Right ventricle myocardium superior (tissue), 1 donor: ENCODE measurements around the gene SSBP2. TPM values are rescaled to one million over a fixed set of nuclear protein-coding genes. Genes with fewer than 3 reads are reported as not detected.
"Not testable (repeated sequence)": the region's sequence is repeated elsewhere in the genome, so short reads cannot be mapped to it uniquely, and the experiment has no call there.

Experiments
- ATAC-seq: fragments of 200-7000 bp; cut with Tn5 transposase; one replicate; pipeline ENCODE4 v1.9.1; 2020; ENCODE audit warnings: mild to moderate bottlenecking; ENCODE audit not compliant: poor library complexity
- DNase-seq: peaks from one replicate; pipeline ENCODE4 v3.0.0-alpha.2; 2020
- intact Hi-C: fragments of 100-400 bp; cut with DNase I; formaldehyde crosslinking; loops from one replicate; pipeline ENCODE4 v1.11.2; 2022
- total RNA-seq: library from RNA; stranded (reverse); fragmentation: NEBNext Ultra II Directional; extraction: Animal tissue kit (Norgen Biotek cat#: 25700); gene quantifications from one replicate; pipeline ENCODE4 v1.2.1, GENCODE V29; 2021
- donor health status: DM: no; HTN: yes; CAD: no; lungs with severe emphysema.

Gene SSBP2
- total RNA-seq, 1 donor from 2014 or later = 46.9 TPM

- ATAC-seq (no peak), DNase-seq (no peak)
- intact Hi-C loops = no loop called here
Observed at GRCh38 chr5:81700166-81700565, 50.7 kb downstream of the SSBP2 start.

GRCh38 chr5:81698813-81699212 lies 52.1 kb downstream of the SSBP2 start:
- no peak for DNase-seq
- no peak for ATAC-seq
- intact Hi-C loops = no loop called here

GRCh38 chr5:81696418-81697397 lies 54.2 kb downstream of the SSBP2 start:
- intact Hi-C loops = no loop called here
- DNase-seq (no peak), ATAC-seq (no peak)

- DNase-seq (no peak), ATAC-seq (no peak)
- intact Hi-C loops = no loop called here
Observed at GRCh38 chr5:81694726-81695125, 56.2 kb downstream of the SSBP2 start.

DNA sequence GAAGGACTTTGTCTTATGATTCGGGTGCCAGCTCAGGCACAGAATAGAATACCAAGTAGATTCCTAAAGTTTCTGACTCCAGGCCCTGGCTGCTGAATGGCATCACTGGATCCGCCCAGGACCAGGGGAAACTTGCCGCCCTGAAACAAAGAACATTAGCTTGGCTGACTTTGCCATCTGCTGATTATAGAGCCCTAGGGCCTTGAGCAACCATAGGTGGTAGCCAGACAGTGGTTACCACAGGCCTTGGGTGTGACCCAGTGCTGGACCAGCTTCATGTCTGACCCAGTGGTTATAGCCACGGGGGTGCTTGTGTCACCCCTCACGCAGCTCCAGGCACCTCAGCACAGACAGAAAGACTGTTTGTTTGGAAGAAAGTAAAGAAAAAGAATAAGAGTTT lies 62.7 kb downstream of the SSBP2 start:
- intact Hi-C loops = no loop called here
- no peak for ATAC-seq

DNA sequence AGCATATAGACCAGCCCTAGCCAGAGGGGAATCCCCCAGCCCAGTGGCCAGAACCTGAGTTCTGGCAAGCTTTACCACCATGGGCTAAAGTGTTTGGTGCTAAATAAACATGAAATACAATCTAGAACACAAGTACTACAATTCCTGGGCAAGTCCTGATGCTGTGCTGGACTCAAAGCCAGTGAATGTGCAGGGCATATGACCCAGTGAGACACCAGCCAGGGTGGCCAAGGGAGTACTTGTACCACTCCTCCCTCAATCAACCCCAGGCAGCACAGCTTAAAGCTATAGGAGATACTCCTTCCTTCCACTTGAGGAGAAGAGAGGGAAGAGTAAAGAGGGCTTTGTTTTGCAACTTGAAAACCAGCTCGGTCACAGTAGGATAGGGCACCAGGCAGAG lies 63.6 kb downstream of the SSBP2 start:
- DNase-seq (no peak), ATAC-seq (no peak)
- intact Hi-C loops = no loop called here

More for the DNA sequence above, 62.7 kb downstream of the SSBP2 start:
- DNase-seq = no peak

- ATAC-seq (no peak), DNase-seq (no peak)
- intact Hi-C loops = no loop called here
Observed at GRCh38 chr5:81685471-81685870, 65.4 kb downstream of the SSBP2 start.

- intact Hi-C loops = no loop called here
- DNase-seq (no peak), ATAC-seq (no peak)
Observed at GRCh38 chr5:81679885-81680284, 71.0 kb downstream of the SSBP2 start.

DNA sequence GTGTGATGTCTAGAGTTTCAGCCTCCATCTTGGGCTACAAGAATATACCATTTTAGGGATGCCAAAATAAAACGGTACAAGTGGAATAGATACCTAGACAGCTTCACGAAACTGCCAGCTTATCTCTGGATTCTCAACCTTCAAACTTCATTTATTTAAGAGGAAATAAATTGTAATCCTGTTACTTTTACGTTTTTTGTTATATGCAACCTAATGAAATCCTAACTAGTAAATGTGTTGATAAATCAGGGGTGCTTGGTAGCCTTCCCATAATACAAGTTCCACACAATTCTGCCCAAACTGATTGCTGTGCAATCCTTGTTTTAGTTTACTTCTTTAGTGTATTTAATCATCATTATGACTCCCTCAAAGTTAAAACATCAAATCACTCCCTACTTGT lies 75.5 kb downstream of the SSBP2 start:
- intact Hi-C loops = no loop called here
- ATAC-seq (no peak), DNase-seq (no peak)

GRCh38 chr5:81665795-81666194 lies 85.1 kb downstream of the SSBP2 start:
- ATAC-seq (no peak), DNase-seq (no peak)
- intact Hi-C loops = no loop called here

DNA sequence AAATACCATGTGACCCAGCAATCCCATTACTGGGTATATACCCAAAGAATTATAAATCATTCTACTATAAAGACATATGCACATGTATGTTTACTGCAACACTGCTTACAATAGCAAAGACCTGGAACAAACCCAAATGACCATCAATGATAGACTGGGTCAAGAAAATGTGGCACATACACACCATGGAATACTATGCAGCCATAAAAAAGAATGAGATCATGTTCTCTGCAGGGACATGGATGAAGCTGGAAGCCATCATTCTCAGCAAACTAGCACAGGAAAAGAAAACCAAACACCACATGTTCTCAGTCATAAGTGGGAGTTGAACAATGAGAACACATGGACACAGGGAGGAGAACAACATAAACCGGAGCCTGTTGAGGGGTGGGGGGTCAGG lies 90.3 kb downstream of the SSBP2 start:
- ATAC-seq, DNase-seq, intact Hi-C loops: not testable (repeated sequence)

DNA sequence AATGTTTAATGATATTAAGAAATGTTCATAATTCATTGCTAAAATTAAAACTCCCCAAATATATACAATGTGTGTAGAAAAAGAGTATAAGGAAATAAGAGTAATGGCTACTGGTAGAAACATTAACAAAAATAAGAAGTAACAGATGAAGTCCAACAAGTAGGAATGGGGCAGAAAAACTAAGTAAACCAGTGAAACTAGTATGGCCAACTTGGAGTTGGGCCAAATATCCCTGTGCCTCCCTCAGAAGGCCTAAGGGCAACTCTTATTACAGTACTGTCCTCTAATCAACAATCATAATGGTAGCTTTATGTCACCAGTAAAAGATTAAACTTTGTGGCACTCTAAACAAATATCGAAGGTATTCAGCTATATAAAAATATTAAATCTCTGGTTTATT lies 93.5 kb downstream of the SSBP2 start:
- no peak for ATAC-seq

GRCh38 chr5:81656783-81657182 lies 94.1 kb downstream of the SSBP2 start:
- DNase-seq (no peak), ATAC-seq (no peak)
- intact Hi-C loops = no loop called here

More for the DNA sequence above, 93.5 kb downstream of the SSBP2 start:
- intact Hi-C loops = no loop called here
- DNase-seq = no peak

DNA sequence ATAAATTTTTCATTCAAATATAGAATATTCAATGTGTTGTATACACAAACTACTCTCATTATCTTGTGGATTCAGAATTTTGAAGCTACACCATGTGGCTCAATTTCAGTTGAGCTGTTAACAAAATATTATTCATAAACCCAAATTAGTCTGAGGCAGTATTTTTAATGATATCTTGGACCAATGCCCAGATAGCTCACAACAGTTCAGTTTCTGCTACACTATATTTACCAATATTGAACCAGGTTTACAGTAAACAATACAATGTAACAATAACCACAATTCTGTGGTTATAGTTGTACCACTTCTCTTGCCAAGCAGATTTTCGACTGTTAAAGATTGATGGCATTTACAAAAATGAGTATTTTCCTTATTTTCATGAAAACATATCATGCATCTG lies 99.9 kb downstream of the SSBP2 start:
- intact Hi-C loops = no loop called here
- ATAC-seq = no peak
- DNase-seq = no peak

DNA sequence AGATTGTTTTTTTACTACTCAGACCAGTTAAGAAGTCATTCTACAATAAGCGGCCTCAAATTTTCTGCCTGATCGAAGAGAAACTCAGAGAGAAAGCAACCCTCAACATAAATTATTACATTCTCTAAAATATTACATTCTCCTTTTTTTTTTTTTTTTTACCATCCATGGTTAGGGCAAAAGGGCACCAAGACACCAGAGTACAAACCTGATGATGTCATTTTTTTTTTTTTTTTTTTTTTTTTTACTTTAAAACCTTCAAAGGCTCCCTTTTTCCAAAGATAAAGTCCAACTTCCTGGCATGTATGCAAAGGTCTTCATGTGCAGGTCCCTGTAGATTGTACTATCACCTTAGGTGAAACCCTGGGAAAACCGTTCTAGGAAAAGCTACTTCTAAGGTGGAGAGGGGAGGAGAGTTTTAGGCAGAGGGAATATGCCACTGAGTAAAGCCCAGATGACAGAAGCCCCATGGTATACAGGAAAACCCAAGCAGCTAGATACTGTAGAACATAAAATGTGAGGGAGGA lies 104.4 kb downstream of the SSBP2 start:
- intact Hi-C loops = no loop called here
- no peak for ATAC-seq
- no peak for DNase-seq

DNA sequence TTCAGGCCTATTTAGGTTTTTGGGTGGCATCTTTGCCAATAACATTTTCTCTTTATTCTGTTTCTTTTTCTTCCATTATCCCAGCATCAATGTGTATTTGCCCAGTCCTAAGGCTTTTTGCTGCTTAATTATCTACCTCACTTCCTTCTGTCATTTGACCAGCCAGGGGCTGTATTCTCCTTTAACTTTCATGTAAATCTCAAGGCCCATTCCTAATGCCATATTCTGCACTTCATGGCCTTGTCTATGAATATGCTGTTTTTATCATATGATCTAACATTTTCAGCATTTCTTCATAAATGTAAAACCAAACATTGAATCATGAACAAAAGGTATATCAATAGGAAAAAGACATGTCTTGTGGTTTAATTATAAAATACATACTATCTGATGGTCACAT lies 108.7 kb downstream of the SSBP2 start:
- intact Hi-C loops = no loop called here
- DNase-seq (no peak), ATAC-seq (no peak)

- DNase-seq = no peak
- no peak for ATAC-seq
- intact Hi-C loops = no loop called here
Observed at GRCh38 chr5:81639556-81639955, 111.3 kb downstream of the SSBP2 start.

DNA sequence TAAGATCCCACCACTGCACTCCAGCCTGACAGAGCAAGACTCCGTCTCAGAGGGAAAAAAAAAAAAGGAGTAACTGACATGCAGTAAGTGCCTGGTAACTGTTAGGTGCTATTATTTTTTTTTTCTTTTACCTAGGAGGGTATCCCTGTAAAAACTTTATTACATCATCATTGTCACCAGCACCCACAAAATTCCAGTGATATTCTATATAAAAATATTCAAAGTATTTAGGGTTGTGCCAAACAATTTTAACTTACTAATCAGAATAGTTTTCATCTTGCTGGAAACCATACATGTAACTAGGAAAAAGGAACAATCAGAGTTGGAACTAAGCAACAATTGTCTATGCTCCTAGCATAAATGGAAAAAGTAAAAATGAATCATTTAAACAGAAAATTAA lies 112.4 kb downstream of the SSBP2 start:
- intact Hi-C loops = no loop called here
- no peak for ATAC-seq
- DNase-seq = no peak

DNA sequence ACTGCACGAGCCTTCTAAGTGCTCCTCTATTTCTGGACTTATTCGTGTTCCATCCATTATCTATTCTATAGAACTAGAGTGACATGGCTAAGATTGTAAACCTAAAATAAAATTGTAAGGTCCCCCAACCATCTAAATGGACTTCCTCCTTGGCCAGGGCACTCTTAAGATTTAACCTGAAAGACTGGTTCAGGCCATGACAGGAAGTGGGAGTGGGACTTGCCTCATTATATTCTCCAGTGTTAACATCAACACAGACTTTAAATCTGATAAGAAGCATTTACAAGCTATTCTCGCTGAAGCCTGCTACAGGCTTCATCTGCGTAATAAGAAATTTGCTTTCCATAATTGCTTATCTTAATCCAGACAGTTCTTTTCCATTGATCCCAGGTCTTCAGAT lies 117.0 kb downstream of the SSBP2 start:
- intact Hi-C loops = no loop called here
- ATAC-seq (no peak), DNase-seq (no peak)

DNA sequence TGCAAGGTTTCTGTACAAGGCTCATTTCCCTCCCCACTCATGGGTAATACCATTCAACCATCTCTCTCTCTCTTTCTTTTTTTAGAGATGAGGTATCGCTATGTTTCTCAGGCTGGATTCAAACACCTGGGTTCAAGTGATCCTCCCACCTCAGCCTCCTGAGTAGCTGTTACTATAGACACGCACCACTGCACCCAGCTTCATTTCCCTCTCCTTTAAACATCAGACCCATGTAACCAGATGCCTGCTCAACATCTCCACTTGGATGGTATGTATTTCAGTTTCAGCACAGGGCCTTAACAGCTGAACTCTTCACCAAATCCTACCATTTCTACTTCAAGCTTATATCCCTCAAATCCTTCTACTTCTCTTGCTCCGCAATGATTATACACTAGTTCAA lies 117.4 kb downstream of the SSBP2 start:
- intact Hi-C loops = no loop called here
- no peak for ATAC-seq
- no peak for DNase-seq
